WERI-Rb-1 (cell line): ENCODE data around the gene PLD4.

Source experiments
- DNase-seq: peaks from one replicate; pipeline ENCODE4 v3.0.0-alpha.2; 2020
- H3K27ac ChIP-seq: fragments of 250-450 bp; sonication (Bioruptor Pico); 2 replicates; pipeline ENCODE4 v1.5.1; 2020; ENCODE audit warnings: mild to moderate bottlenecking, moderate library complexity
- H3K27me3 ChIP-seq: fragments of 250-450 bp; sonication (Bioruptor Pico); 2 replicates; pipeline ENCODE4 v1.5.1; 2021; ENCODE audit warnings: mild to moderate bottlenecking, low read depth, moderate library complexity; ENCODE audit not compliant: insufficient read depth, severe bottlenecking
- H3K36me3 ChIP-seq: fragments of 250-450 bp; sonication (Bioruptor Pico); 2 replicates; pipeline ENCODE4 v1.5.1; 2020; ENCODE audit warnings: mild to moderate bottlenecking, moderate library complexity
- H3K4me3 ChIP-seq: 2 replicates; pipeline ENCODE4 v1.5.1; 2011; ENCODE audit warnings: low read depth, mild to moderate bottlenecking, control low read depth, low read length
- H3K9me3 ChIP-seq: fragments of 250-450 bp; sonication (Bioruptor Pico); 2 replicates; pipeline ENCODE4 v1.5.1; 2021; ENCODE audit warnings: mild to moderate bottlenecking, moderate library complexity; ENCODE audit not compliant: severe bottlenecking
- TF ChIP-seq, protein P1 (sequence below): IDR thresholded peaks from 2 replicates; pipeline ENCODE4 v1.5.1; 2011; ENCODE audit warnings: low read depth, mild to moderate bottlenecking, control low read depth, inconsistent platforms, low read length

PLD4 gene, protein sequence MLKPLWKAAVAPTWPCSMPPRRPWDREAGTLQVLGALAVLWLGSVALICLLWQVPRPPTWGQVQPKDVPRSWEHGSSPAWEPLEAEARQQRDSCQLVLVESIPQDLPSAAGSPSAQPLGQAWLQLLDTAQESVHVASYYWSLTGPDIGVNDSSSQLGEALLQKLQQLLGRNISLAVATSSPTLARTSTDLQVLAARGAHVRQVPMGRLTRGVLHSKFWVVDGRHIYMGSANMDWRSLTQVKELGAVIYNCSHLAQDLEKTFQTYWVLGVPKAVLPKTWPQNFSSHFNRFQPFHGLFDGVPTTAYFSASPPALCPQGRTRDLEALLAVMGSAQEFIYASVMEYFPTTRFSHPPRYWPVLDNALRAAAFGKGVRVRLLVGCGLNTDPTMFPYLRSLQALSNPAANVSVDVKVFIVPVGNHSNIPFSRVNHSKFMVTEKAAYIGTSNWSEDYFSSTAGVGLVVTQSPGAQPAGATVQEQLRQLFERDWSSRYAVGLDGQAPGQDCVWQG

DNA sequence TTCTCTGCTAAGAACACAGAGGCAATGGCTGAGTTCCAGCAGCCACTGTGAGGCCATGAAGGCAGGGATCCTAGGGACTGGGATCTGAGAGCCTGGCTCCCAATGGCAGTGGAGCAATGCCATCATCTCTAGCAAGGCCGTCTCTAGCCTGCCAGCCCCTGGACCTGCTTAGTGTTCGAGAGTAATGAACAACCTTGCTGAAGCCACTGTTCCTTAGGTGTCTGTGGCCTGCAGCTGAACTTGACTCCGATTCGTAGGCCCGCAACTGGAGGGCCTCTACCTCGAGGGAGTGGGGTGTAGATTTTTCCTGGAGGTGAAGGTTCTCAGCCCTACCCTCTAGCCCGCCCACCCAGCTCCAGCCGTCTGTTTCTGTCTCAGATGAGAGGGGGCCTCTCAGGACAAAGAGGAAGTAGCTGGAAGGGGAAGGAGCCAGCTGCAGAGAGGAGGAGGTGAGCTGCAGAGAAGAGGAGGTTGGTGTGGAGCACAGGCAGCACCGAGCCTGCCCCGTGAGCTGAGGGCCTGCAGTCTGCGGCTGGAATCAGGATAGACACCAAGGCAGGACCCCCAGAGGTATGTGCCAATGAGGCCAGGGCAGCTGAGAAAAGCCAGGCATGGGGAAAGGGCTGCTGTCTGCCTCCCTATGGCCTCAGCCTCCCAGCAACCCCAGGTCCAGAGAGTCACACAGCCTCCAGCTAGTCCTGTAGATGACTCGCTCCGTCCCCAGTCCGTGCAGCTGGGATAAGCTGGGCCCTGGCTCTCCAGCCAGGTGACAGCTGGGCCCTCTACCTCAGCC, at the start of gene PLD4:
PLD4 (plus strand) TSS at position 459 of the 793 bp plus-strand sequence. CDS start 2,262 bp downstream, outside the sequence.
- Histone ChIP-seq H3K4me3 (no peak within 1 kb of the TSS), H3K9me3 (peaks cover 7% of the 10 kb centered on the region), H3K36me3 (no peaks in the 10 kb centered on the region), H3K27me3 (no peaks in the 10 kb centered on the region), H3K27ac (no peak within 1 kb of the TSS)
- no peak for DNase-seq
- TF ChIP-seq, protein P1, sequence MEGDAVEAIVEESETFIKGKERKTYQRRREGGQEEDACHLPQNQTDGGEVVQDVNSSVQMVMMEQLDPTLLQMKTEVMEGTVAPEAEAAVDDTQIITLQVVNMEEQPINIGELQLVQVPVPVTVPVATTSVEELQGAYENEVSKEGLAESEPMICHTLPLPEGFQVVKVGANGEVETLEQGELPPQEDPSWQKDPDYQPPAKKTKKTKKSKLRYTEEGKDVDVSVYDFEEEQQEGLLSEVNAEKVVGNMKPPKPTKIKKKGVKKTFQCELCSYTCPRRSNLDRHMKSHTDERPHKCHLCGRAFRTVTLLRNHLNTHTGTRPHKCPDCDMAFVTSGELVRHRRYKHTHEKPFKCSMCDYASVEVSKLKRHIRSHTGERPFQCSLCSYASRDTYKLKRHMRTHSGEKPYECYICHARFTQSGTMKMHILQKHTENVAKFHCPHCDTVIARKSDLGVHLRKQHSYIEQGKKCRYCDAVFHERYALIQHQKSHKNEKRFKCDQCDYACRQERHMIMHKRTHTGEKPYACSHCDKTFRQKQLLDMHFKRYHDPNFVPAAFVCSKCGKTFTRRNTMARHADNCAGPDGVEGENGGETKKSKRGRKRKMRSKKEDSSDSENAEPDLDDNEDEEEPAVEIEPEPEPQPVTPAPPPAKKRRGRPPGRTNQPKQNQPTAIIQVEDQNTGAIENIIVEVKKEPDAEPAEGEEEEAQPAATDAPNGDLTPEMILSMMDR, result no peak

DNA sequence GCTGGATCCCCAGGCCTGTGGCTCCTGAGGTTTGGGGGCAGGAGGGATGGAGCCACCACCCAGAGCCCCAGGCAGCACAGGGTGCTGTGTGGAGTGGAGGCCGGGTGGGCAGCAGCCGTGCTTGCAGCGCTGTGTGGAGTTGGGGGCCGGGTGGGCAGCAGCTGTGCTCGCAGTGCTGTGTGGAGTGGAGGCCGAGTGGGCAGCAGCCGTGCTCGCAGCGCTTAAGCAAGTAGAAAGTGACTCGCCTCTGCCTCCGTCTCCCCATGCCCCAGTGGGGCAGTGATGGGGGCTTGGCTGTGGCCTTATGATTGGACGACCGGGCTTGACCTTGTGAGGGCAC, 49.3 kb upstream of the PLD4 start:
- no peaks in the 10 kb centered on the region for H3K27me3 ChIP-seq
- DNase-seq, result no peak
- H3K27ac ChIP-seq, result no peak overlapping the region
- peaks cover 1% of the 10 kb centered on the region for H3K36me3 ChIP-seq
- no peaks in the 10 kb centered on the region for H3K9me3 ChIP-seq
- TF ChIP-seq, protein P1, result no peak
- H3K4me3 ChIP-seq, result no peak overlapping the region

DNA sequence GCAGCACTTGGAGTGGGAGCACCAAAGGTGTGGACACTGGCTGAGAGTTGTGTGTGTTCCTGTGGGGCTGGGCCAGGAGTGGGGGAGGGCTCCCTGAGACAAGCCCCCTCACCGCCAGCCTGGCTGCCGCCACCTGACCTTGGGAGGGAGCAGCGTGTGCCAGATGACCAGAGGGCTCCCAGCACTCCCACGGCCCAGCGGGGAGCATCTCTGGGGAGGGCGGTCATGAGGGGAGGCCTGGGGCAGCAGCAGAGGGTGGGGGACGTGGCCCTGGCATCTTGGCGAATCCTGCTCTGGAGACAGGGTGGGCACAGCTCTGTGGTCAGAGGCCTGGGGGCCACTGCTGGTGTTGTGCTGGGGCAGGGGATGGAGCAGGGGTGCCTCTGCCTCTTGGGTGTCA, 48.9 kb upstream of the PLD4 start:
- no peak for DNase-seq
- no peak overlapping the region for H3K27ac ChIP-seq
- H3K36me3 ChIP-seq, result peaks cover 6% of the 10 kb centered on the region
- TF ChIP-seq, protein P1, result no peak
- no peaks in the 10 kb centered on the region for H3K27me3 ChIP-seq
- no peak overlapping the region for H3K4me3 ChIP-seq
- H3K9me3 ChIP-seq, result no peaks in the 10 kb centered on the region

DNA sequence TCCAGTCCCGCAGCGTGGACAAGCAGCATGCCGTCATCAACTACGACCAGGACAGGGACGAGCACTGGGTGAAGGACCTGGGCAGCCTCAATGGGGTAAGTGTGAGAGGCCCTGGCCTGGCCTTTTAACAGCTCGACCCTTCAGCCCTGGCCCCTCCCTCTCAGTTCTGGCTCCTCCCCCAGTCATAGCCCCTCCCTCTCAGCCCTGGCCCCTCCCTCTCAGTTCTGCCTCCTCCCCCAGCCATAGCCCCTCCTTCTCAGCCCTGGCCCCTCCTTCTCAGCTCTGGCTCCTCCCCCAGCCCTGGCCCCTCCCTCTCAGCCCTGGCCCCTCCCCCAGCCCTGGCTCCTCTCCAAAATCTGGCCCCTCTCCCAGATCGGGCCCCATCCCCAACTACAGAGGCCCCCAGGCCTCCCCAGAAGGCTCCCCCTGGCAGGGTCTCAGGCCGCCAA, 48.4 kb upstream of the PLD4 start:
- Histone ChIP-seq H3K36me3 (peaks cover 7% of the 10 kb centered on the region), H3K27me3 (no peaks in the 10 kb centered on the region), H3K9me3 (no peaks in the 10 kb centered on the region), H3K4me3 (no peak overlapping the region), H3K27ac (no peak overlapping the region)
- DNase-seq, result peak; percentile 48
- TF ChIP-seq, protein P1, result no peak

DNA sequence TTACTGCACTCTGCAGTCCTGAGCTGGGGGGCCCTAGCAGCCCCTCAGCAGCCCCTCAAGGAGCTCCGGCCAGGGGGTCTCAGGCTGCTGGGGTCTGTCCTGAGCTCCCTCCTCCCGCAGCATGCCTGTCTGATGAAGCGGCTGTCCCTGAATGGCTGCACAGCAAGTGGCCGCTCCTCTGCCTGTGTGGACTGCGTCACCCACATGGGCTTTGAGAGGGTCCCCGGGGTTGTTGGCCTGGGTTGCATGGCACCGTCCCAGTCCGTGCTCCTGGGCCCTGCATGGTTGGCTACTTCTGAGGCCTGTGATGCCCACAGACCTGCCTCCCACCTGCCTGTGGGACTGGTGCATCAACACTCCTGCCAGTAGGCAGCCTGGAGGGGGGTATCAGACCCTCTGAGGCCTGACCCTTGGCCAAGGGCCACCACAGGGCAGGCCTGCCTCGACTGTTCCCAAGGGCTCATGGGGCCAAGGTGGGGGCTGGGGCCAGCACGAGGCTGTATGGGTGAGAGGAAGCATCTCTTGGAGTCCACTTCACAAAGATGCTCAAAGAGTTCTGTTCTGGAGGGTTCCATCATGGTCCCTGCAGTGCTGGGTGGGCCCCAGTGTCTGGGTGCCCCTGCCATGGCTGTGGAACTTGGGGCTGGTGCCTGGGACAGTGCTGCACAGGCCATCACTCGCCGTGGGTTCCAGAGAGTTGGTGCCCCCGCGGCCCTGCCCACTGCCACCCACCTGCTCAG, 47.4 kb upstream of the PLD4 start:
- no peaks in the 10 kb centered on the region for H3K27me3 ChIP-seq
- no peak overlapping the region for H3K27ac ChIP-seq
- H3K36me3 ChIP-seq, result peaks cover 7% of the 10 kb centered on the region
- no peaks in the 10 kb centered on the region for H3K9me3 ChIP-seq
- H3K4me3 ChIP-seq, result no peak overlapping the region
- DNase-seq, result no peak
- TF ChIP-seq, protein P1, result no peak
